Left colon (tissue), 2 donors: ENCODE measurements around the gene TSPAN19. TPM values are rescaled to one million over a fixed set of nuclear protein-coding genes. Genes with fewer than 3 reads are reported as not detected.

Source experiments
- total RNA-seq, 2 donors: library from RNA; stranded (reverse); fragmentation: NEBNext Ultra II Directional; extraction: Animal tissue kit (Norgen Biotek cat#: 25700); gene quantifications; one replicate each; pipeline ENCODE4 v1.2.1, GENCODE V29; 2021
- donor health status: DM: no; HTN: no; CAD: no.
- donor health status: DM: yes; HTN: yes; CAD: no.

The TSPAN19 gene
- total RNA-seq, 2 donors from 2014 or later = not detected

Other genes starting within 250 kb of the TSPAN19 start
- gene SLC6A15, start 123.5 kb downstream of the TSPAN19 start, total RNA-seq = under 1 TPM; 0.45 to 0.58 TPM
- gene LRRIQ1, start 74 bp upstream of the TSPAN19 start, total RNA-seq = not detected
- gene ALX1, start 243.9 kb upstream of the TSPAN19 start, total RNA-seq = not detected